H4 (cell line): ENCODE data around the gene TSPAN13. TPM values are rescaled to one million over a fixed set of nuclear protein-coding genes. Genes with fewer than 3 reads are reported as not detected.

Experiments used
- DNase-seq: peaks from one replicate; pipeline ENCODE4 v3.0.0-alpha.2; 2015; ENCODE audit warnings: low spot score
- total RNA-seq: library from RNA; depleted of rRNA; stranded (reverse); fragments of >200 nt; shearing (Covaris generic); gene quantifications from 2 replicates; pipeline ENCODE4 v1.2.3, GENCODE V29; 2014; rRNA removed

TSPAN13 gene
- total RNA-seq, 1 experiment from 2014 or later, result 80.5 TPM

- no peak for DNase-seq
Observed at GRCh38 chr7:16812542-16813231, 59.1 kb downstream of the TSPAN13 start.

DNA sequence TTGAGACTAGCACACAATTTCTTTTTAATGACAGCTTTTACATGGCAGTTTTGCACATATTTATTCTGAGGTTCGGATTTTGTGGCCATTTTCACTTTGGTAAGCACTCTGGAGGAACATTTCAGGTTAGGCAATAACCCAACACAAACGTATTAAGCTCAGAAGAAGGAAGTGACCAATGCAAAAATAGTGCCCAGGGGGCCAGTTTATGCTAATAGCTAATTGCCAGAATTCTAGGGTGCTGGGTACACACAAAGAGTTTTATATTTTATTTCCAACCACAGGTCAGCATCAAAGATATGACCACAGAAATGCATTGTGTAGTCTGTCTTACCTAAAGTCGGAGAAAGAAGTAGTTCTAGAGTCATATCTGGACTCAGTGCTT is 59.7 kb downstream of the TSPAN13 start:
- DNase-seq, result no peak

DNA sequence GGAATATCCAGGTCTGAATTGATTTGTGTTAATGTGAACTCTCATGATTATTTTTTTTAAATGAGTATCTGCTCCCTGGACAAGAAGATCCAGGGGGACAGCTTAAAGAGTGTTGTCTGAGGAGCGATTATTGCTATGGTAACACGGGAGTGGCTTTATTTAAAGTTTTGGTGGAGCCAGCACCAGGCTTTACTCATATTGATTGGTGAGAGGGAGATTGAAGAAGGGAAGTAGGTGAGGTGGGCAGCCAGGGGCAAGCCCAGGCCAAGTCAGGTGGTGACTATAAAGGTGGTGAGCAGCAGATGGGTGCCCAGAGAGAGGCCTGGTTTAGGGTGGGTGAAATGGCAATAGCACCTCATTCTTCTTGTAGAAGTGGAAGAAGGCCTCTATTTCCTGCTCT is 61.4 kb downstream of the TSPAN13 start:
- DNase-seq, result no peak

DNA sequence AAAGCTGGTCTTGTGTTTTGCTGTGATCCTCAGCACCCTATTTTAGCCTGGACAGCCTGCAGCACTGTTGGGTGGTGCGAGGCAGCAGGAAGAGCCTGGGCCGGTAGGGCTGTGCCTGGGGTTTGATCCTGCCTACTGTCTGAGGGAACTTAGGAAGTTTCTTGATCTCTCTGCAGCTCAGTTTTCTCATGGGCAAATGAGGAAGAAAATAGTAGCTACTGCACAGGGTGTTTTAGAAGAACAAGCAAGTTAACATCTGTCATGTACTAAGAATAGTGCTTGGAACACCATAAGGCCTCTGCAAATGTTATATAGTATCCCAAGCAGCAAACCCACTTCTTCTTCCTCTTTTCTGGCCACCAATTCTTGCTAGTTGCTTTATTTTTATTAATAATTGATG is 63.3 kb downstream of the TSPAN13 start:
- no peak for DNase-seq

DNA sequence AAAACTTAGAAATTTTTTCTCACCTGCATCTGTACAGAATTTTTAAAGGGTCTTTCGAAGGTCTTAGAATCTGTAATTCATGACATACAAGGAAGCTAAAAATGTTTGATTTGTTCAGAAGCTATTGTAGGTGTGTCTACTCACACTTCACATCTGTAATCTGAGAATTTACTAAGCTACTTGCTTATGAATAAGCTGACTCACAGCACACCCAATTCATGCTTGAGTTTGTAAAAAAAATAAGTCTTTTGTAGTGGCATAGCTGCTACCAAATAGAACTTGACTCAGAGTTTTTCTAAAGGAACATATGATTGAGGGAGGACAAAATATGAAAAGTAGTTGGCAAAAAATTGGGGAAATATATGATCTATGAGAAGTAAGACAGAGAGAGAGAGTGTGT is 64.0 kb downstream of the TSPAN13 start:
- DNase-seq, result peak; percentile 76

DNA sequence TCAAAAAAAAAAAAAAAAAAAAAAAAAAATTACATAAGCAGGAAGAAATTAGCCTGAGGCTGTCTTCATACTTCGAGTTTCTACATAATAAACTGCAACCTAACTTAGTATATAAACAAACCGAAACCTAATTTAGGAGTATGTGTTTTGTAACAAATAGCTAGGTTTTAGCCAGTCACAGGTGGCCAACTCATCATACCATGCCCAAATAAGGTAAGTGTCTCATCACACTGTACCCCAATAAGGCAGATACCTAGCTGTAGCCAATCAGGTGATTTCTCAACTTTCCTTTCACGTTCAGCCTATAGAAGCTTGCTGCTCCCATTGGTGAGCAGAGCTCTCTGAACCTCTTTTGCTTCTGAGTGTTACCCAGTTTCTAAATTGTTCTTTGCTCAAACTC is 65.2 kb downstream of the TSPAN13 start:
- peak; percentile 51 for DNase-seq

DNA sequence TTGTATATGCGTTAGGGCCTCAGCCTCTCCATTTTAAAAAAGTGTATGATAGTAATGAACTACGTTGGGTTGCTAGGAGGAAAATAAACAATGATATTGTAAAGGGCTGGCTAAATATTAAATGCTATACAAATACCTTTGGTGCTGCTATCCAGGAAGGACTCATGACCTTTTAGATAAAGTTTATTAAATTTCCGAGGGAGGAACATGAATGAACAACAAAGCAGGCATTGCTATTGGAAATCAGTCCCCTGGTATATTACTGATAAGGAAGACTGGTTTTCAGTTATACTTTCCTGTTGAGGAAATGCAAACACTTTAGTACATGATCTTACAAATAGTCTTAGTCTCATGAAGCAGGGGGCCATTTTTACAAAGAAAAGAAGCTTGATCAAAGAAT is 68.5 kb downstream of the TSPAN13 start:
- no peak for DNase-seq

DNA sequence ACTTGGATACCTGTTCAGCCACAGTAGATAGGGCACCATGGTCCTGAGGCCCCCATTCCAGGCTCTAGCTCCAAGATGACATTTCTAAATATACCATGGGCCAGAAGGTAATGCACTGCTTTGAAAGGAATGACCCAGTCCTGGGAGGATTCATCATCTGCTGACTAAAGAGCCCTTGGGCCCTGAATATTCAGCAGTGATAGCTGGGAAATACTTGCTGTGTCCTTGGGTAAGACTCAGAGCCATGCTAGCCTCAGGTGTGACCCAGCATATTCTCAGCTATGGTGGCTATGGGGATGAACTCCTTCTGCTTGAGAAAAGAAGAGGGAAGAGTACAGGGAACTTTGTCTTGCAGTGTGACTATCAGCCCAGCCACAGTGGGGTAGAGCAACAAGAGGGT is 72.5 kb downstream of the TSPAN13 start:
- DNase-seq, result no peak

DNA sequence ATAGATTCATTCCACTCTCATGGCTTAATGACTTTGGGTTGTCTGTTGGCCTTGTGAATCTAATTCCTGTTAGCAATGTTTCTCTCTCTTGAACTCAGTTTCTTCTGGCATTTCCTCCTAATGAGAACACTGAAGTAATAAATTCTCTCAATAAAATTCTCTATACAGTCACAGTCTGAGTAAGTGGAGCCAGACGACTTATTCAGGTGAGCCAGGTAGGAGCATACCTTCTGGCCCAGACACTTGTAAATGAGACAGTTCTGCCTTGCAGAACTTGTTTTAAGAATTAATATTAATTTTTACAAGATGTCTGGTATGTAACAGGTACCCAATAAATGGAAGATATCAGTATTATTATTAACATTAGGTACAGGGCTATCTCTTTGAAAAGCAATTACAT is 79.8 kb downstream of the TSPAN13 start:
- DNase-seq, result no peak

Other genes with a start within 250 kb of the TSPAN13 start
- not detected in 2 replicates for gene LRRC72, start 226.9 kb upstream of the TSPAN13 start, total RNA-seq
- 46.8 and 56.6 TPM in 2 replicates for gene ANKMY2, start 108.0 kb upstream of the TSPAN13 start, total RNA-seq
- 265 and 341 TPM in 2 replicates for gene BZW2, start 107.6 kb upstream of the TSPAN13 start, total RNA-seq
- not detected in 2 replicates for gene AGR2, start 51.2 kb downstream of the TSPAN13 start, total RNA-seq
- gene AGR3, start 128.2 kb downstream of the TSPAN13 start, total RNA-seq, result not detected in 2 replicates